Colon (tissue), 2 donors: ENCODE results near the gene PDE4D.

Experiments used
- FAIRE-seq: peaks from 2 replicates; lab custom pipeline; 2012; peaks lifted over from hg19 to GRCh38; lab: Jason Lieb, UNC
- donor health status: control.
- donor health status: control.

The PDE4D gene

DNA sequence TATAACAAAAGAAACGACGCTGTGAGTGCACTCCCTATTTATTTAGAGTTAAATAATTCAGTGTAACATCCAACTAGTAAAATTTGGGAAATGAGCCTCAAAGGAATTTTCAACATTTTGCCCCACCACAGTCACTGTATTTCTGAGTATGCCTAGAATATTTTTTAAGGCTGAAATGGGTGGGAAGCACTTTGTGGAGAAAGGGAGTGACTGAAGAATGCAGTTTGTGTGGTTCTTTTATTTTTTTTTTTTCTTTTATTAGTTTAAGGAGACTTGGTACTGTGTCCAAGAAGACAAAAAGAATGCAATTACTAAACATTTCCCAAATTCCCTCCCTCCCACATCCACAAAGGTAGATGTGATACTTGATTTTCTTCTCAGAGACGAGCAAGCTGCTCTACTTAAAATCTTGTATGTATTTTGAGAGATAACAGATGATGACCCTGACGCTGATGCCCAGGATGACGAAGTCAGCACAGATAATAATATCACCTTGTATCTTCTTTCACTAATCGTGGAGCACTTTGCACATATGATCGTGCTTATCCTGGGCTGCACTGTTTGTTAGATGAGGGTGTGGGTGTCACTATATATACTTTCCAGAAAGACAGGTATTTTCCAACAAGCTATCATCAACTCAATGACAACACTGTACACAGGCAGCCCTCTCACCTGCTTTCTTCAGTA lies 724.3 kb downstream of the PDE4D start:
- no peak for FAIRE-seq

- no peak for FAIRE-seq
Measured at GRCh38 chr5:59168067-59168466, 725.5 kb downstream of the PDE4D start.

- no peak for FAIRE-seq
Measured at GRCh38 chr5:59164041-59164830, 729.3 kb downstream of the PDE4D start.

DNA sequence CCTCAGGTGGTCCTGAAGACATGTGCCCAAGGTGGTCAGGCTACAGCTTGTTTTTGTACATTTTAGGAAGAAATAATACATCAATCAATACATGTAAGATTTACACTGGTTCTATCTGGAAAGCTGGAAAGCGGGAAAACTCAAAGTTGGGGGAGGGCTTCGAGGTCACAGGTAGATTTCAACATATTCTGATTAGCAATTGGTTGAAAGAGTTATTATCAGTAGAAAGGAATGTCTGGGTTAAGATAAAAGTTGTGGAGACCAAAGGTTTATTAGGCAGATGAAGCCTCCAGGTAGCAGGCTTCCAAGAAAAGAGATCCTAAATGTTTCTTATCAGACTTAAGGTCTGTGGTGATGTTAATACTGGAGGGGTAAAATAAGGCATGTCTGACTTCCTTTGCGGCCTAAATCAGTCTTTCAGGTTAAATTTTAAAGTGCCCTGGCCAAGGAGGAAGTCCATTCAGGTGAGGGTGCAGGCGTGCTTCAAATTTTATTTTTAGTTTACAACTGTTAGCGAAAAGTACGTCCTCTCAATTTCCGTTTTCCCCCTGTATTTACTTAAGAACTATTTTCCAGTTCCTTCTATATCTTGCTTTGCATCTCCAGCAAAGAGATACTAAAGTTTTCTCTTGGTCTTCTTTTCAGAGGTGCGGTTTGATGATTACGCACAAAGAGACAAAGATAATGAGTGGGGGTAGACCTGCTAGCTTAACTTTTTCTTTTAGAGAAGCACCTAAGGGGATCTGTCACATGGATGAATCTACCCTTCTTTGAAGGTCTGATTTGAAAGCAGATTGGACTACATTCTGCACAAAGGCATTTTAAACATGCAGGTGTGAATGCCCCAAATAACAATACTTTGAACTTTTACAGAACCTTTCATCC lies 732.1 kb downstream of the PDE4D start:
- no peak for FAIRE-seq

DNA sequence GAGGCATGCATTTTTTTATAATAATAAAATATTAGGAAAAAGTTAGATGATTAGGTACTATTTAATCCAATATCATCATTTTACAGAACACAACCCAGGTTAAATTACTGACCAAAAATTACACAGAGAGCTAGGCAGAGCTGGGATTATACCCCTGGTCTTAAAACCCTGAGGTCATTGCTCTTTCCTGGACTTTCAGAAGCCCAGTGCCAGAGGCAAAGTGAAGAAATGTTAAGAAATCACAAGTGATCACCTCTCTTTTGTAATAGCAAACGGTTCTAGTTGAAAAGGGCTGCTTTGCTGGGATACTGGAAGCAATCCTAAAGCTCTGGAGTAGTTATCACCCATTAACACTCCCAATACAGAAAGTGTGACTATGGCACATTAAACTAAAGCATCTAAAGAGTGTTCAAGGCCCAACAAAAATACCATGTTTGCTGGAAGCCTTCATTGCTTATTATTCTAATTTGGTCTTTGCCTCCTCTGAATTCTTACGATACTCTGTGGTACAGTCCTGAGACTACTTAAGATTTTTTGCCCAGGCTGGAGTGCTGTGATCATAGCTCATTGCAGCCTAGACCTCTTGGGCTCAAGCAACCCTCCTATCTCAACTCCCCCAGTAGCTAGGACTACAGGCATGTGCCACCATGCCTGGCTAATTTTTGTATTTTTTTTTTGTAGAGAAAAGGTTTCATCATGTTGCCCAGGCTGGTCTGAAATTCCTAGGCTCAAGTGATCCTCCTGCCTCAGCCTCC lies 734.7 kb downstream of the PDE4D start:
- no peak for FAIRE-seq

DNA sequence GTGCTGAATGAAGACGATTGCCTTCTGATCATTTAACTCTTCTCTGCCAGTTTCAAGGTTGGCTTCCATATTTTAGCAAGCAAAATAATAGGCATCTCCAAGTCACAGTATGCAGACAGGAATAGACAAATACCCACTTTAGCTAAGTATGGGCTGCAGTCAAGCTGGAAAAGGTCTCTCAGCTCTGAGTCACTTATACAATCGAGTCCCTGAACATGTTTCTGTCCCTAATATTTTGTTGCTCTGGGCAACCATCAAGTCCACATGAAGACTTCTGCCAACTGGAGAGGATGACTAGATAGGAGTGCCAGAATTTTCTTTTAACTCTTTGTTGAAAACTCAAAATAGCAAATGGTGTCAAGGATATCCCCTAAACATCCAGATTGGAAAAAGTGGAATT lies 735.4 kb downstream of the PDE4D start:
- FAIRE-seq: no peak

DNA sequence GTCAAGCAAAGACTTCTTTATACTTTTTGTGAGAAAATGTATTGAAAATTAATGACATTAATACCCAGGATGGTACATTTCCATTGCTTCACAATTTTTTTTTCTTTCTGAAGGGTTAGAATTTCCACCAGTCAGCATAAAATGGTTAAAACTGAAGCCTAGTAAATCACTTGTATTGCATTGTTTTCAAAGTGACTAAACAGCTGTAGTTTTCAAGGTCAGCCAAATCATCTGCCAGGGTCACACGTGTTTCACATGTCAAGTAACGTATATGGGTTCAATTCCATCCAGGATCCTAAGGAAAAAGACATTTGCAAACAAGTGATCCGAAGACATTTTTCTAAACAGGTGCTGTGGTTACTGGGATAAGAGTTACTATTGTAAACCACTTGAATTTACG lies 736.5 kb downstream of the PDE4D start:
- FAIRE-seq: no peak

DNA sequence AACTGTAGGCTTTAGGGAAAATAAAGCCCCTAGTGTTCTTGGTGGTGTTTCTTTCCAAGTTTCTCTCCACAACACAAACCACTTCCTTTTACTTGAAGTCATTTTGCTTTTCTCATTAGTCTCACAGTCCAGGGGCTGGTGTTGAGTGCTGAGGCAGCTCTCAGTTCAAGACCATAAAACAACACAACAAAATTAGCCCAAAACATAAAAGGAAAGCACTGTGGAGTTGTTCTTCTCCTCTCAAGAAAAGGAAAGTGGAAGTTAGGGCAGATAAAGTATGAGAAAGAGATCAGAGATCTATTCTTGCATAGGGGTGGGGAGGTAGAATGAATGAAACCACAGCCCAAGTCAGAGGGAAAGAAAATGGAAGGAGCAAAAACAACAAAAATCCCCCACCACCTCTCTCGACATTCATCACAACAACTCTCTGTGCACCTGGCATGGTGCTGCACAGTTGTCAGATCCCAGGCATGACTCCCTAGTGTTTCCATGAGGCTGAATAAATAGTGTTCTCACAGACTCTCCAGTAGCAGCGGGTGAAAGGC lies 740.8 kb downstream of the PDE4D start:
- FAIRE-seq: no peak

GRCh38 chr5:59151162-59151889 lies 742.2 kb downstream of the PDE4D start:
- FAIRE-seq: no peak

DNA sequence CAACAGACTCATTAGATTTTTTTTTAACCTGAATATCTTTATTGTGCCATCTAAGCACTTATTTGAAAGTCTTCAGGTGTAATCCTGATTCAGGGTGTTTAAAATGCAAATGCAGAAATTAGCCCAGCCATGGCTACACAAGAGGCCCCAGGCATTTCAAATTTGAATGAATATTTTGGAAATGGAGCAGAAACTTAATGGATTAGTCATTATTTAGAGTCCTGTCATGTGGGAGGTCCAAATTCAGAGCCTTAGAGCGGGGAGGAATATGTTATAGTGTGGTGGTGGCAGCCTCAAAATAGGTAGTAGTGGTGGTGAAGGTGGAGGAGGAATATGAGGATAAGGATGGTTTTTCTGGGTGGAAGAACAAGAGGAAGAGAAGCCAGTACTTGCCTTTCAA lies 743.7 kb downstream of the PDE4D start:
- FAIRE-seq: no peak

- FAIRE-seq: no peak
Measured at GRCh38 chr5:59149271-59149670, 744.3 kb downstream of the PDE4D start.

DNA sequence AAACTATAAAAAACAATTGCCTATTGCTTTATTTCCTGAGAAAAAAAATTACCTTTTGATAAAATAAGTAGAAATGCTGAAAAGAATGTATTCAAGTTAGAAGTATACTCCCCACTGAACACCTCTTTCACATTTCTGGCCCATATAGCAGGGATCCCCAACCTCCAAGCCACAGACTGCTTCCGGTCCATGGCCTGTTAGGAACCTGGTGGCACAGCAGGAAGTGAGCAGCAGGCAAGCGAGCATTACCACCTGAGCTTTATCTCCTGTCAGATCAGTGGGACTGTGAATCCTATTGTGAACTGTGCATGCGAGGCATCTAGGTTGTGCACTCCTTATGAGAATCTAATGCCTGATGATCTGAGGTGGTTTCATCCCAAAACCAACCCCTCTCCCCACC lies 746.8 kb downstream of the PDE4D start:
- FAIRE-seq: no peak

DNA sequence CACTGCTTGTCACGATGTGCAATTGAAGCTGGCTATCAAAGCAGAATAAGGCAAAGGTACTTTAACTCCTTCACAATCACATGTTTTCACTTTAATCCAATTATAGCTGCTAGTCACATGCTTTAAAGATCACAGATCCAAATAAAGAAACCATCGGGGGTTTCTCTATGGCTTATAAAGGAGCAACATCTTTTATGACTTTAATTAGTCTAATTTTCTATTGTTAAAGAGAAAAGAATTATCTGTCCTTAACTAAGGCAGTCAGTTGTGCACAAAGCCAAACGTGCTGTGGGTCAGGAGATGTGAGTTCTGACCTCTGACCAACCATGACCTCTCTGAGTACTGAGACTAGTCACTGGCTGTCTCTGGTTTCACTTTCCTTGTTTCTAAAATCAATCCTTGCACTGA lies 749.6 kb downstream of the PDE4D start:
- no peak for FAIRE-seq

GRCh38 chr5:59142927-59143326 lies 750.6 kb downstream of the PDE4D start:
- no peak for FAIRE-seq

GRCh38 chr5:59142138-59142537 lies 751.4 kb downstream of the PDE4D start:
- FAIRE-seq: no peak

- FAIRE-seq: no peak
Measured at GRCh38 chr5:59140133-59140532, 753.4 kb downstream of the PDE4D start.

- no peak for FAIRE-seq
Measured at GRCh38 chr5:59139695-59140094, 753.8 kb downstream of the PDE4D start.

DNA sequence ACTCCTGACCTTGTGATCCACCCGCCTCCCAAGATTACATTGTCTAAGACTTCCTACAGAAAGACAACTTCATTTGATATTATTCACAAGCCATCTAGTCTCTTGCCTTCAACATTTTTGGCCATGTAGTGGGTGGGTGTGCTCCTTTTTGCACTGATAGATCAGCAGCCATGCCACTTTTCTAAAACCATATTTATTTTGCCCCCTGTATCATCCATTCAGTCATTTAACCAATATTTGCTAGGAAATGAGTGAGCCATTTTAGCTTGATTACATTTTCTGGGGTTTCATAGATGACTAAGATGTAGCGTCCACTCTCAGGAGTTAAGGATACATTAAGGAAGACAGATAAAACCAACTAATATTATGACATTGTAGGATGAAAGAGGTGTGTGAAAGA lies 755.0 kb downstream of the PDE4D start:
- FAIRE-seq: no peak

- FAIRE-seq: no peak
Measured at GRCh38 chr5:59137846-59138245, 755.7 kb downstream of the PDE4D start.

GRCh38 chr5:59136549-59136948 lies 757.0 kb downstream of the PDE4D start:
- no peak for FAIRE-seq
